HG03045 (cell line): ENCODE measurements around the gene NDUFB4.
"Not testable (repeated sequence)": the region's sequence is repeated elsewhere in the genome, so short reads cannot be mapped to it uniquely, and the experiment has no call there.

ENCODE experiments used
- ATAC-seq: cut with Tn5 transposase; IDR thresholded peaks from one replicate; pipeline ENCODE4 v1.9.1; 2021; ENCODE audit warnings: mild to moderate bottlenecking, moderate library complexity; ENCODE audit not compliant: unreplicated experiment

NDUFB4 gene

DNA sequence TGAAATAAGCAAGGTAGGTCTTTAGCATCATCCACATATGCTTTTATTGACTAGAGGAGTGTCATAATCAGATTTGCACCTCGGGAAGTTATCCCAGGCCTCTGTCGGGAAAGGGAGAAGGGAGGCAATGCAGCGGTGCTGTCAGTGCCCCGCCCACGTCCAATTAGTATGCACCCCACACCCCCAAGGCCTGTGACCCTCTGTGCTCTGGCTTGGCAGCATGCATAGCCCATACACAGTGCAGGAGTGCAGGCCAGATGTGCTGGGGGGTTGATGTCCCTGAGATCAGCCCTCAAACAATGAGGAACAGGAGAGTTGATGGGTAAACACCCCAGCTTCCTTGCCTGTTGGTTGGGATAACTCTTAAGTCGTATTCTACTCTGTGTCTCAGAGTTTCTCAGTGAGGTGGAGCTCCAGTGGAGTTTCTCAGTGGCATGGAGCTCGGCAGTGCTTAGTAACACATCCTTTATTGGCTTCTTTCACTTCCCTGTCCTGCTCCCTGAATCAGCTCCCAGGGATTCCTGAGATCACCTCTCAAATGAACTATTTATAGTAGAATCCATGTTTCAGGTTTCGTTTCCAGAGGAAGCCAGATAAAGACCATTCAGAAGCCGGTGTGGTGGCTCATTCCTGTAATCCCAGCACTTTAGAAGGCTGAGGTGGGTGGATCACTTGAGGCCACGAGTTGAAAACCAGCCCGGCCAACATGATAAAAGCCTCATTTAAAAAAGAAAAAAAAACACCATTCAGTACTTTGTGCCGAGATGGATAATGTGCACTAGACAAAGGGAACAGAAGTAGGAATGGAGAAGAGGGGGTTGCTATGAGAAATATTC lies 26.7 kb upstream of the NDUFB4 start:
- no peak for ATAC-seq

DNA sequence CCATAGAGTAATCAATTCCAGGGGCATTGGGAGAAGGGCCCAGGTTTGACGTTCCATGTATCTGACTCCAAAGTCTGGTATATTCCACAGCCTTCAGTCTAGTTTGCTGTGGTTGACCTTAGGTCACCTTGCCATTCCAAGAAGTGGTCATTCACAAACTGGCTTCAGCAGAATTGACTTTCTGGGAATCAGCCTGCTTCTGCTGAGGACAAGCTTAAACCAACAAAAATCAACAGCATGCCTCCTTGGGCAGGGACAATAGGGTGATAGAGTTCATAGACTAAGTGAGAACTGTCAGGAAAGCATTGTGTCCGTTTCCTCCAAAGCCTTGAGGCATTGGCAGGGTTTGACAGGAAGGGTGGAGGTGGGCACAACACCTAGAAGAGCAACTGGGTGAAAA lies 24.1 kb upstream of the NDUFB4 start:
- no peak for ATAC-seq

DNA sequence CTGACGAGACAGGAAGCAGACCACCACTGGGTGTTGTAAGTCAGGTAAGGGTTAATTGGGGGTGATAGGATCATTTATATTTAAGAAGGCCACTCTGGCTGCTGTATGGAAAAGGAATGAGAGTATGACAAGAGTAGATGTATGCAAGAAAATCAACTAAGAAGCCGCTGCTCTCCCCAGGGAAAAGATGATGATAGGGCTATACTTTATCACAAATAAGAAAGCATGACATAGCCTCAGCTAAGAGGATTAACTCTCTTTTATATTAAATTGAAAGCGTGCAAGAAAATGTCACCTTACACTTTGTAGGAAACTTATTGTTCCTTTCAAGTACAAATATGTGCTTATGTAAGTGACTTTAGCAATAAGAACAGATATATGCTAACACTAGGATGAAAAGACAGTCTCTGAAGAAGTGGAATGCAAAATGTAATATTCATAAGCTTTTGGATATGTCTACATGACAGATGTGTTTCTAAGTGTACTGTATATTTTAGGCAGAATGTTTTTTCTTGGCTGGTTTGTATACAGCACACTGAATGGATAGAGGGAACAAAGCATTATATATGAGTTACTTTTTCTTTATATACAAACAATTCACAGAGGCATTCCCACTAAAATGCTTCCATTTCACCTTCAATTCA lies 8.7 kb upstream of the NDUFB4 start:
- ATAC-seq: no peak

DNA sequence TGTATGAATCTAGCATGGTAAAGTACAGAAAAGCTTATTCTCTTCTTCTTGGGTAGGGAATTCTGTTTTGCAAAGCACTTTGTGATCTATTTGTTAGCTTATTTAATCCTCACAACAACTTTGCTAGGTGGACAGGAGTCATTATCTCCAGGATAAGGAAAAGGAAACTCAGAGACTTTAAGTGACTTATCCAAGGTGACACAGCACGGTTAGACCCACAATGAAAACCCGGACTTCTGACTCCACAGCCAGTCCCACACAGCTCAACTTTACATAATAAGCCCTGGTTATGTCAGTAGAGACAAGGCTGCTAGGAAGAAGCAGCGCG lies 384 bp upstream of the NDUFB4 start:
- no peak for ATAC-seq

DNA sequence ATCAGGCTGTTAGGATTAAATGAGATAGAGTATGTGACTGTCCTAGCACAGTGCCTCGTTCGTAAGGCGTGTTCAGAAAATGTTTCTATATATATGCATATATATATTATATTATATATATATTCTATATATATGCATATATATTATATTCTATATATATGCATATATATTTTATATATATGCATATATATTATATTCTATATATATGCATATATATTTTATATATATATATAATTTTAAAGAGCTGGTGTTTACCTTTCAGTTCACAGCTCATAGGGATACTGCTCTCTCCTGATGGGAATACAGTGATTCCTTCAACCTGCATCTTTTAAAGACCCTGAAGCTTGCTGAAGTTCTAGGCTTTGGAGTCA lies 702 bp downstream of the NDUFB4 start:
- no peak for ATAC-seq

DNA sequence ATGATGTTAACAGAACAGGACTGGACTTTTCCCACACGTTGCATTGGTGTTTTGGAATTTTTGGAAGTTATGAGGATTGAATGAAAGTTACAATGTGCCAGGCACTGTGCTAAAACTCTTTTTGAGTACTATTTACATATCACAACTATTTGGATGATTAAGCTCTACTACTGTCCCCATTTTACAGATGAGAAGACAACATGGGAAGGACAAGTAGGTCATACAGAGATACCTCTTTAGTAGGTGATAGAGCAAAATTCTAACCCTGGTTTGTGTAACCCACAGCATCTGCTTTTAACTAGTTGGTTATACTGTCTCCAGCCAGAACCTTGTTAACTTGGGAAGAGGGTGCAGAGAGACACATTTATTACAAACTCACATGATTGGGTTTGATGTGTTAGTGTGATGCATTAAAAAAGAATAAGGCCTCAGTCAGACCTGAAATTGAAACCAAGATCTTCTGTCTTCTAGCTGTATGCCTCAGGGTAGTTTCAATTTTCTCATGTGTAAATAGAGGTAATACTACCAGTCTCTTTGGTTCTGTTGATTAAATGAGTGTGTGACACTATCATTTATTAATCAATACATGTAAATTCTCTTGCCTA lies 1.4 kb downstream of the NDUFB4 start:
- peak; percentile 37 for ATAC-seq

DNA sequence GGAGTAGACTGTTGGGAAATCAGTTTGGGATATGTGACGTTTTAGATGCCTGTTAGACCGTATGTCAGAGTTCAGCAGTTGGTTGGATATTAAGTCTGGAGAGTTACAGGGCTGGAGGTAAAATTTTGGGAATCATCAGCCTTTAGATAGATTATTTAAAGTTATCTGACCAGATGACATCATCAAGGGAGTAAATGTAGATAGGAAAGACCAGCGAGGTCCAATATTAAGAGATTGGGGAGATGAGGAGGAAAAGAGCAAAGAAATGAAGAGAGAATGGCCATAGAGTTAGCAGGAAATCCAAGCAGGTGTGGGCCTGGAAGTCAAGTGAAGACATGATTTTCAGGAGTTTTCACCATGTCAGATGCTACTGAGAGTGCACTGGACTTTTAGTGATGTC lies 3.1 kb downstream of the NDUFB4 start:
- no peak for ATAC-seq

DNA sequence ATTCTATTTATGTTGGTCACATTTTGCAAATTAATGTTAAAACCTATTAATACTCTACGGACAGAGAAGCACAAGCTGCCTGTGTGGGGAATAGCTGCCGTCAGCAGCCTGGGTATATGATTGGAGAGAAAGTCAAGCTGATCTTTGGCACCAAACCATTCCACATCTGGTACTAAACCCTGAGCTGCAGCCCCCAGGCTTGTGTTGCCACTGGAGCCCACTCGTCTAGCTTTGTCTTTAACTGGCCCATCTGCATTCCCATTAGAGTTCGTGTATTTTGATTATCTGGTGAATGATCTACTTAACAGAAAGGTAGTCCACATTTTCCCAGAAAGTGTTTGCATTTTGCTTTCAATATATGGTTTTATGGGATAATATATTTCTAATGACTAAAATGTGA lies 5.4 kb downstream of the NDUFB4 start:
- no peak for ATAC-seq

DNA sequence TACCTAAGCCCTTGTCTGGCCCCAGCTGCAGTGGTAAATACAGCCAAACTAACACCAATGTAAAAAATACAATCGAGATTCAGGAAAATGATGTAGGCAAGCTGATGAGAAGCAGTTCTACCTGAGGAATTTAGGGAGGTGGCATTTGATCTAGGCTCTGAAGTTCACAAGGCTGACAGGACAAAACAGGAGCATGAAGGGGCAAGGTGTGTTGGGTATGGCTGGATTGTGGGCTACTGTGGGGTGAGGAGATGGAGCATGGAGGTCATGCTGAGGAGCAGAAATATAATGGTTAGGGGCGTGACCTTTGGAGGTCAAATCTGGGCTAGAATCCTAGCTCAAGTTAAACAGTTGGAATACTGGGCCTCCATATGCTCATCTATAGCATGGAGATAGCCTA lies 6.5 kb downstream of the NDUFB4 start:
- no peak for ATAC-seq

DNA sequence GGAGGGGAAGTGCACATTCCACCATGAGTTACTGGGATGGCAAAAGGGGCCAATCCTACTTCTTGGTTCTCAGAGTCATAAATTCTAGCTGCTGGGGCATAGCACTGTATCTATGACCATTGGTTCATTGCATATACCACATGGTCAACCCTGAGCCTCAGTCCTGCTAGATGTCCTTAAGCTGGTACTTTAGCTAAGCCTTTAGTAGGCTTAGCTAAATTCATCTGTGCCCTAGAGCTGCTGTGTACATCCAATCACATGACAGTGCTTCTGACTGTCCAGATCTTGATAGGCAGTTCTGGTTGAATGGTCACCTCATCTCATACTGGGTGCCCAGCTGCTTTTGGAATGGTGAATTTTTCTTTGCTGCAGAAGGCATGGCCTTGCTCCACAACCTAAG lies 8.2 kb downstream of the NDUFB4 start:
- no peak for ATAC-seq

DNA sequence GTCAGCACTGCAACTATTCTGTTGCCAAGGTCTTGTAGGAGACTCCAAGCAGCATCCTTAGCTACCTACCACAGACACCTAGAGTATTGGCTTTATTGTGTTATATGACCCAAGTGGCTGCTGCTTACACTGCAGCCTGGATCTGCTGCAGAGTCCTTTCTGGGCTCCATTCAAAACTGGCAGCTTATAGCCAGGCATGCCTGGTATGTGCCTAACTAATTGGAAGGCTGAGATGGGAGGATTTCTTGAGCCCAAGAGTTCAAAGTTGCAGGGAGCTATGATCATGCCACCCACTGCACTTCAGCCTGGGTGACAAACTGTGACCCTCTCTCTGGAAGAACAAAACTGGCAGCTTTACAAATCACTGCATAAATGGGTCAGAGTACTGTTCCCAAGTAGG lies 8.6 kb downstream of the NDUFB4 start:
- no peak for ATAC-seq

DNA sequence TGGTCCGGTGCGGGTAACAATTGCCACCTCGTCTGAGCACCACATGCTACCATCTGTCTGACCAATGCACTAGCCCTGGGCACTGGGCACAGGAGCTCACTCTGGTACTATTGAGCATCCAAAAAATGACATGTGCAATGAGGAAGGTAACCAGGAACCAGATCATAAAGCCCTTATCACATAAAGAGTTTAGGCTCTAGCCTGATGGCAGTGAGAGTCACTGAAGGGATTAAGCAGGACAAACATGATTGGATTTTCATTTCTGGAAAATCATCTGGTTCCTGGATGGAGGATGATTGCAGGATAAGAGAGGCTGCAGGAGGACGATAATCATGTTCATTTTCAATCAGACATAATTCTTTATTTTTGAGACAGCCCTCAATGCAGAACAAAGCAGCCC lies 12.4 kb downstream of the NDUFB4 start:
- ATAC-seq: no peak

DNA sequence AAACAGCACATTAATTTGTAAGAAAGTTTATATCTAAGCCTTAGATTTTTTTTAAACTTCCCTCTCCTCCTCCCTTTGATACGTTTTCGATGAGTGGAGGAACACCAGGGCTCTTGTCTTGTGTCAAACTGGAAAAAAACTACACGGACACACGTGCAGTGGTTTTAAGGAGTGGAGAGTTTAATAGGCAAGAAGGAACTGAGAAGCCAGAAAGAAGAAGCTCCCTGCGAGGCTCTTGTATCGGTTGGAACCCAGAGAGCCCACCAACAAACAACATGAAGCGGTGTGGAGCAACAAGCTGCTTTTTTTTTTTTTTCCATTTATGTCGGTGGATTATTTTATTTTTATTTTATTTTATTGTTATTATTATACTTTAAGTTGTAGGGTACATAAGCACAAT lies 18.6 kb downstream of the NDUFB4 start:
- no peak for ATAC-seq

DNA sequence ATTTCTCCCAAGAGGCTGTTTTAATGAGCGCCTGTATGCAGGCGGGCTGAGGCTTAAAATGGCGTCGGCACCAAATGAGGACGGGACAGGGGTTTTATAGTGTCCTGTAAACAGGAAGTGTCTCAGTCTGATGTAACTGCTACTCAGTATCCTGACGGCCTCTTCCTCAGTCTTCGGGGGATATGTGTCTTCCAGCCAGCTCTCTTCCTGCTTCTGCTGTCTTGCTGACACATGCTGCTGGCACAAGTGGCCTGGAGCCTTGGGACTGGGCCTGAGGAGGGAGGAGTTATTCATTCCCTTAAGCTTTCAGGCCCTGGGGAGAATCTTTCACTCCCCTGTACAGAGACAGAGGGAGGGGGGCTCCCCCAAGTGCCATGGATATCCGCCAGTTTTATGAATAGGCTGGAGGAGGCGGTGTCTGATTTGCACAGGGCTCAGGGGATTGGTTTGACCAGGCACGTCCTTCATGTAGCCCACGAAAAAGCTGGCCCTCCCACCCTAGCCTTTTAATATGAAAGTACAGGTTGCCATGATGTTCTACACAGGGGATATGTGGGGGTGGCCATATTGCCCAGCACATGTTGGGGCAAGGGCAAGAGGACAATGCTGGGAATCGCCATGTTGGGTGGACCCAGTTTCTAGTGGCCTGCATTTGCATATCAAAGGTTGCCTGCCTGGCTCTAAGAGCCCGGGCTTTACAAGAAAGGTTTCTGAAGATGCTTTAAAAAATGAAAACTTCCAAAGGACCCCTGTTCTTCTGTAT lies 19.9 kb downstream of the NDUFB4 start:
- no peak for ATAC-seq

DNA sequence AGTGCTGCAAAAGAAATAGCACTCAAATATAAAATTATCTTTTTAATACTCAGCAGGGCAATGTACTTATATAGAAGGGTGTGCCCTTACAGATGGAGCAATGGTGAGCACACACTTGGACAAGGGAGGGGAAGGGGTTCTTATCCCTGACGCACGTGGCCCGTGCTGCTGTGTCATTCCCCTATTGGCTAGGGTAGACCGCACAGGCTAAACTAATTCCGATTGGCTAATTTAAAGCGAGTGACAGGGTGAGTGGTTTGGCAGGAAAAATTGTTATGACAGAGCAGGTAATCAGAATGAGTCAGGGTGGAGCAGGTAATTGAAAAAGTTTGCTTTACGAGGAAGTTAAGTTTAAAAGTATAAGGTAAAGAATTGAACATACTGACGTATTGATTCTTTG lies 20.6 kb downstream of the NDUFB4 start:
- not testable (repeated sequence) for ATAC-seq

DNA sequence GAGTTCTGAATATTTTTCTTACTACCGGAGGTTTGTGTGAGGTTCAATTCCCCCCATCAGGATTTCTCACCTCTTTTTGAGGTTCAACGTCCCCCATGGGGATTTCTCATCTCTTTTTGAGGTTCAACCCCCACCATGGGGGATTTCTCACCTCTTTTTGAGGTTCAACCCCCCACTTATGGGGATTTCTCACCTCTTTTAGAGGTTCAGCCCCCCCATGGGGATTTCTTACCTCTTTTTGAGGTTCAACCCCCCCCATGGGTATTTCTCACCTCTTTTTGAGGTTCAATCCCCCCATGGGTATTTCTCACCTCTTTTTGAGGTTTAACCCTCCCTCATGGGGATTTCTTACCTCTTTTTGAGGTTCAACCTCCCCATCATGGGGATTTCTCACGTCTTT lies 26.3 kb downstream of the NDUFB4 start:
- no peak for ATAC-seq

DNA sequence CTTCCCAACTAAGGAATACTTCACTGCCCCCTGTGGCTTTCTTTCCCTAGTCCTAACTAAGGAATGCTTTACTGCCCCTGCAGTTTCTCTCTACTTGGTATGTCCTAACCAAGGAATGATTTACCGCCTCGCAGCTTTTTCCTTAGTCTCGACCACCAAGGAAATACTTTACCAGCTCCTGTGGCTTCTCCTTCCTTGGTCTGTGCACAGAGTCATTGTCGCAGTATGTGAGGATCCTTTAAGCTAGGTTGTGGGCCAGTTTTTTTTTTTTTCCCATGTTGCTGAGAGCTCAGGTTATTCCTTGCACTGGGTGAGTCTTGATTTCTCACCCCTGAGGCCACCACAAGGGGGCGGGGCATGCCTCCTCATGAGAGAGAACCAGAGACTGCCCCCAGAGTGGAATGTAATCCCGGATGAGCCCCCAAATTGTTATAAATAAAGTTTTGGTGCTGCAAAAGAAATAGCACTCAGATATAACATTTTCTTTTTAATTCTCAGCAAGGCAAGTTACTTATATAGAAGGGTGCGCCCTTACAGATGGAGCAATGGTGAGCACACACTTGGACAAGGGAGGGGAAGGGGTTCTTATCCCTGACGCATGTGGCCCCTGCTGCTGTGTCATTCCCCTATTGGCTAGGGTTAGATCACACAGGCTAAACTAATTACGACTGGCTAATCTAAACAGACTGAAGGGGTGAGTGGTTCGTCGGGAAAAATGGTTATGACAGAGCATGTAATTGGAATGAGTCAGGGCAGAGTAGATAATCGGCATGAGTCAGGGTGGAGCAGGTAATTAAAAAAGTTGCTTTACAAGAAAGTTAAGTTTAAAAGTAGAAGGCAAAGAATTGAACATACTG lies 27.0 kb downstream of the NDUFB4 start:
- ATAC-seq: no peak

DNA sequence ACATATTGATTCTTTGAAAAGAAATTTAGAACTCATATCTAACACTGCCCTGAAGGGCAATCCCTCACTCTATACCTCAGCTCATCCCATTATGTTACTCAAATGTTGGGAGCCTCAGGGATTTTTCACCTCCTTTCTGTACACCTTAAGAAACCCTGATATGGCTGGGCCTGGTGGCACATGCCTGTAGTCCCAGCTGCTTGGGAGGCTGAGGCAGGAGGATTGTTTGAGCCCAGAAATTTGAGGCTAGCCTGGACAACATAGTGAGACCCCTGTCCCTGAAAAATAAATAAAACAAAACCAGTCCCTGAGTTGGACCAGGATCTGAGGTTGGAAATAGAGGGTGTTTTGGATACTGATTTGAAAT lies 27.6 kb downstream of the NDUFB4 start:
- ATAC-seq: no peak

DNA sequence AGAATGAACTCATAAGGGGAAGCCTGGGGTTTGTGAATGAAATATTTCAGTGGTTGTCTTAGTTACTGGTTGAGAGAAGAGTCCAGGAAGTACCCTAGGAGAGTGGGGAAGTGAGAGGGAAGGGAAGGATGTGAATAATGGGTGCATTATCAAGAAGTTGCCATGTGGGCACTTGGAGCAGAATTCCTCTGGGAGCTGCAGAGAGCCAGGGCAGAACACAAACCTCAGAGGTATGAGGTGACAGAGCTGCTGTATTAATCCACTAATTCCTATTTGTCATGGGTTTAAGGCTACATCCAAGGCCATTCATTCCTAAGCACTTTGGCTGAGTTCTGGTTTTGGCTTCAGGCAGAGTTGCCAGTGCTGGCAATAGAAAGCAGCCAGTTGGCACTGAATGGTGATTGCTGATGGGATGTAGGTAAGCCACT lies 29.0 kb downstream of the NDUFB4 start:
- ATAC-seq: no peak

DNA sequence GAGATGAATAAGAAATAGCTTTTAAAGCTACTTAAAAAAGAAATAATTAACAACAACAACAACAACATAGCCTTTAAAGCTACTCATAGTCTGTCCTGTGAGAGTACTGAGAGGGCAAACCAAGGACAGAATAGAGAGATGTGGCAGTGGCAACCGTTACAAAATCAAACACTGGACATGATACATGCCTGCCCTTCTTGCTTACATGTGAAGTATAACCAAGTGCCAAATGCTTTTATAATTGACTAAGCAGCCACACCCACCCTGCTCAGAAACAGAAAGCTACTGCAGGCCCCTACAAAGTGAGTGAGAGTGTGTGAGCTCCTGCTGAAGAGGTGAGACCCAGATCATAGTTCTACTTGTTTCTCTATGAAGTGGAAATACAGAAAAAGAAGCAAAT lies 38.4 kb downstream of the NDUFB4 start:
- no peak for ATAC-seq
